HEK293 (cell line): ENCODE data around the gene TRPC6.
"Not testable (repeated sequence)": the region's sequence is repeated elsewhere in the genome, so short reads cannot be mapped to it uniquely, and the experiment has no call there.

Experiments used
- CTCF ChIA-PET: fragments of 350-600 bp; formaldehyde crosslinking; extraction: SDS; loops from one replicate; lab custom pipeline; 2021; ENCODE audit warnings: antibody characterized with exemption; lab: Yijun Ruan, JAX
- POLR2A ChIA-PET: fragments of 300-600 bp; formaldehyde crosslinking; extraction: SDS; loops from one replicate; lab custom pipeline; 2020; ENCODE audit warnings: antibody characterized with exemption, inconsistent platforms; lab: Yijun Ruan, JAX
- H3K27ac ChIP-seq: fragments of 200-500 bp; sonication (Bioruptor generic); 2 replicates; pipeline ENCODE4 v1.5.1; 2014; ENCODE audit warnings: low read depth, low read length, control low read depth, inconsistent platforms; ENCODE audit errors: extremely low read depth
- H3K36me3 ChIP-seq, 2 experiments: fragments of 200-500 bp in 1 of 2; sonication (Bioruptor generic) in 1 of 2; 1 replicate in 1 of 2; 2 replicates in 1 of 2; pipeline ENCODE4 v1.5.1; 2014 to 2017; ENCODE audit warnings: inconsistent platforms in 2 of 2, low read length in 2 of 2; ENCODE audit not compliant: control insufficient read depth in 2 of 2, insufficient read depth in 1 of 2
- H3K4me1 ChIP-seq: fragments of 200-500 bp; sonication (Bioruptor generic); 2 replicates; pipeline ENCODE4 v1.5.1; 2014; ENCODE audit warnings: mild to moderate bottlenecking, low read length, inconsistent platforms; ENCODE audit not compliant: control insufficient read depth, insufficient read depth
- H3K4me3 ChIP-seq: 2 replicates; pipeline ENCODE4 v1.5.1; 2011; ENCODE audit warnings: low read depth, mild to moderate bottlenecking, control low read depth, low read length, moderate library complexity
- H3K9me3 ChIP-seq: fragments of 200-500 bp; sonication (Bioruptor generic); 2 replicates; pipeline ENCODE4 v1.5.1; 2014; ENCODE audit warnings: low read depth, low read length, inconsistent platforms; ENCODE audit not compliant: control insufficient read depth, insufficient read depth
- GLI4 ChIP-seq: fragments of 450-650 bp; formaldehyde crosslinking; IDR thresholded peaks from 2 replicates; pipeline ENCODE4 v1.5.1; 2016; ENCODE audit warnings: missing biosample characterization, missing genetic modification characterization
- HOXA7 ChIP-seq: sonication (generic); formaldehyde crosslinking; IDR thresholded peaks from 2 replicates; pipeline ENCODE4 v1.8.1; 2022; ENCODE audit warnings: missing genetic modification reagents, borderline replicate concordance
- PRDM1 ChIP-seq: fragments of 450-650 bp; formaldehyde crosslinking; IDR thresholded peaks from 2 replicates; pipeline ENCODE4; 2016; ENCODE audit warnings: missing biosample characterization, missing genetic modification characterization
- PRDM6 ChIP-seq: fragments of 450-650 bp; formaldehyde crosslinking; IDR thresholded peaks from 2 replicates; pipeline ENCODE4 v1.5.1; 2017; ENCODE audit warnings: missing biosample characterization, missing genetic modification characterization
- REST ChIP-seq: fragments of 450-650 bp; formaldehyde crosslinking; IDR thresholded peaks from 2 replicates; pipeline ENCODE4 v1.5.1; 2016; ENCODE audit warnings: missing biosample characterization, missing genetic modification characterization
- SCRT1 ChIP-seq: fragments of 450-650 bp; formaldehyde crosslinking; IDR thresholded peaks from 2 replicates; pipeline ENCODE4 v1.5.1; 2016; ENCODE audit warnings: missing biosample characterization, missing genetic modification characterization, borderline replicate concordance
- SP2 ChIP-seq: fragments of 450-650 bp; formaldehyde crosslinking; IDR thresholded peaks from 2 replicates; pipeline ENCODE4 v1.5.1; 2016; ENCODE audit warnings: missing biosample characterization, missing genetic modification characterization
- ZNF138 ChIP-seq: fragments of 450-650 bp; formaldehyde crosslinking; IDR thresholded peaks from 2 replicates; pipeline ENCODE4 v1.5.1; 2016; ENCODE audit warnings: missing biosample characterization, missing genetic modification characterization, borderline replicate concordance
- ZNF19 ChIP-seq: fragments of 450-650 bp; formaldehyde crosslinking; IDR thresholded peaks from 2 replicates; pipeline ENCODE4; 2016; ENCODE audit warnings: missing biosample characterization, missing genetic modification characterization, low read depth
- ZNF239 ChIP-seq: fragments of 450-650 bp; formaldehyde crosslinking; IDR thresholded peaks from 2 replicates; pipeline ENCODE4 v1.5.1; 2016; ENCODE audit warnings: missing biosample characterization, missing genetic modification characterization
- ZNF248 ChIP-seq: fragments of 450-650 bp; formaldehyde crosslinking; IDR thresholded peaks from 2 replicates; pipeline ENCODE4 v1.5.1; 2017; ENCODE audit warnings: missing biosample characterization, missing genetic modification characterization
- ZNF362 ChIP-seq: fragments of 450-650 bp; formaldehyde crosslinking; IDR thresholded peaks from 2 replicates; pipeline ENCODE4 v1.5.1; 2016; ENCODE audit warnings: missing biosample characterization, missing genetic modification characterization
- ZNF37A ChIP-seq: fragments of 450-650 bp; IDR thresholded peaks from 2 replicates; pipeline ENCODE4 v1.5.1; 2018; ENCODE audit warnings: missing biosample characterization, missing genetic modification characterization
- ZNF426 ChIP-seq: fragments of 450-650 bp; formaldehyde crosslinking; IDR thresholded peaks from 2 replicates; pipeline ENCODE4 v1.5.1; 2017; ENCODE audit warnings: missing biosample characterization, missing genetic modification characterization, mild to moderate bottlenecking, inconsistent platforms, moderate library complexity
- ZNF501 ChIP-seq: fragments of 450-650 bp; formaldehyde crosslinking; IDR thresholded peaks from 2 replicates; pipeline ENCODE4 v1.5.1; 2016; ENCODE audit warnings: missing biosample characterization, missing genetic modification characterization
- ZNF580 ChIP-seq: fragments of 450-650 bp; formaldehyde crosslinking; IDR thresholded peaks from 2 replicates; pipeline ENCODE4 v1.5.1; 2016; ENCODE audit warnings: missing biosample characterization, missing genetic modification characterization
- ZNF585B ChIP-seq: fragments of 450-650 bp; formaldehyde crosslinking; IDR thresholded peaks from 2 replicates; pipeline ENCODE4 v1.5.1; 2016; ENCODE audit warnings: missing biosample characterization, missing genetic modification characterization
- ZNF621 ChIP-seq: fragments of 450-650 bp; formaldehyde crosslinking; IDR thresholded peaks from 2 replicates; pipeline ENCODE4 v1.5.1; 2017; ENCODE audit warnings: missing biosample characterization, missing genetic modification characterization
- ZNF623 ChIP-seq: fragments of 450-650 bp; formaldehyde crosslinking; IDR thresholded peaks from 2 replicates; pipeline ENCODE4 v1.5.1; 2016; ENCODE audit warnings: missing biosample characterization, missing genetic modification characterization
- ZNF692 ChIP-seq: fragments of 450-650 bp; formaldehyde crosslinking; IDR thresholded peaks from 2 replicates; pipeline ENCODE4 v1.5.1; 2016; ENCODE audit warnings: missing biosample characterization, missing genetic modification characterization

Gene TRPC6

GRCh38 chr11:101441747-101442146, 142.1 kb downstream of the TRPC6 start:
- Histone ChIP-seq H3K27ac (no peak overlapping the region), H3K9me3 (no peaks in the 10 kb centered on the region)
- TF ChIP-seq PRDM1 (tag by site-specific recombination) (no peak), ZNF585B (no peak)
- TF ChIP-seq, all 188 proteins: peak for 0
- ChIA-PET POLR2A (no interaction called here), CTCF (interaction anchor here (0.8 kb wide), 1 partner anchor 462 kb away, joined by 4 read pairs; no protein-coding TSS in a partner anchor)
- Histone ChIP-seq H3K4me1 (no peaks in the 10 kb centered on the region), H3K36me3 (no peaks in the 10 kb centered on the region), H3K4me3 (no peak overlapping the region)

GRCh38 chr11:101439488-101439887, 144.3 kb downstream of the TRPC6 start:
- Histone ChIP-seq H3K4me3 (no peak overlapping the region), H3K4me1 (no peaks in the 10 kb centered on the region), H3K27ac (no peak overlapping the region), H3K36me3 (no peaks in the 10 kb centered on the region), H3K9me3 (no peaks in the 10 kb centered on the region)
- CTCF ChIA-PET, result interaction anchor here (0.6 to 1.2 kb wide), 3 partner anchors 49 to 408 kb away, joined by 3 to 5 read pairs (median 4); no protein-coding TSS in a partner anchor
- POLR2A ChIA-PET, result no interaction called here
- no peak for TF ChIP-seq ZNF501 (tag by site-specific recombination)
- TF ChIP-seq ZNF138 (tag by site-specific recombination), result no peak
- TF ChIP-seq ZNF239 (tag by site-specific recombination), result no peak
- no peak for TF ChIP-seq ZNF362 (tag by site-specific recombination)
- TF ChIP-seq PRDM6 (tag by site-specific recombination), result no peak
- TF ChIP-seq ZNF621 (tag by site-specific recombination), result no peak
- no peak for TF ChIP-seq ZNF426
- TF ChIP-seq ZNF623 (tag by site-specific recombination), result no peak
- no peak for TF ChIP-seq ZNF580
- TF ChIP-seq SP2 (tag by site-specific recombination), result no peak
- TF ChIP-seq ZNF19, result no peak
- TF ChIP-seq REST (tag by site-specific recombination), result no peak
- TF ChIP-seq ZNF692, result no peak
- TF ChIP-seq GLI4 (tag by site-specific recombination), result no peak
- TF ChIP-seq HOXA7 (CRISPR knock-in tag), result no peak
- TF ChIP-seq ZNF37A (tag by site-specific recombination), result no peak
- TF ChIP-seq SCRT1 (tag by site-specific recombination), result no peak
- no peak for TF ChIP-seq ZNF248 (tag by site-specific recombination)

GRCh38 chr11:101438708-101439107, 145.1 kb downstream of the TRPC6 start:
- CTCF ChIA-PET, result interaction anchor here (0.7 to 2.1 kb wide), 7 partner anchors 9 to 651 kb away, joined by 3 to 10 read pairs (median 5); no protein-coding TSS in a partner anchor

More at GRCh38 chr11:101438708-101439107, 145.1 kb downstream of the TRPC6 start:
- H3K9me3 ChIP-seq, H3K36me3 ChIP-seq, H3K4me3 ChIP-seq, H3K27ac ChIP-seq, H3K4me1 ChIP-seq: not testable (repeated sequence)
- POLR2A ChIA-PET, result interaction anchor here (0.8 kb wide), 1 partner anchor 40 kb away, joined by 3 read pairs; no protein-coding TSS in a partner anchor
